ENCODE results near the gene ATP5F1E. TPM values are rescaled to one million over a fixed set of nuclear protein-coding genes. Genes with fewer than 3 reads are reported as not detected.
A peak's percentile ranks its signal among the peaks of the same experiment; 100 is the strongest.

ATP5F1E gene
- total RNA-seq (10 to 100 TPM; 13.3 to 96.9 (median 60.6) TPM), polyA plus RNA-seq (100 to 1,000 TPM in 1 of 3 donors, 10 to 100 TPM in 2; 42.5 to 131 (median 50.0) TPM)
- long read RNA-seq, donor 1, transcript ATP5F1E-202 (2 exons, 1,878 nt): minor isoform, 32 of 903 reads
- long read RNA-seq, donor 1, transcript ATP5F1E-201 (3 exons, 3,665 nt): major isoform, 848 of 903 reads
- long read RNA-seq, donor 1, partial matches to known transcripts: 23 of 903 reads
- long read RNA-seq, donor 1, other reads (novel, unspliced or antisense): 0 of 903 reads
- long read RNA-seq, donor 2, transcript ATP5F1E-202 (2 exons, 1,878 nt): minor isoform, 8 of 591 reads
- long read RNA-seq, donor 2, transcript ATP5F1E-201 (3 exons, 3,665 nt): major isoform, 556 of 591 reads
- long read RNA-seq, donor 2, partial matches to known transcripts: 27 of 591 reads
- long read RNA-seq, donor 2, other reads (novel, unspliced or antisense): 0 of 591 reads
- long read RNA-seq, donor 3, transcript ATP5F1E-202 (2 exons, 1,878 nt): minor isoform, 10 of 564 reads
- long read RNA-seq, donor 3, transcript ATP5F1E-201 (3 exons, 3,665 nt): major isoform, 513 of 564 reads
- long read RNA-seq, donor 3, partial matches to known transcripts: 41 of 564 reads
- long read RNA-seq, donor 3, other reads (novel, unspliced or antisense): 0 of 564 reads
- long read RNA-seq, donor 4, transcript ATP5F1E-201 (3 exons, 3,665 nt): major isoform, 667 of 668 reads
- long read RNA-seq, donor 4, partial matches to known transcripts: 0 of 668 reads
- long read RNA-seq, donor 4, other reads (novel, unspliced or antisense): 1 of 668 reads
- long read RNA-seq, donor 5, transcript ATP5F1E-201 (3 exons, 3,665 nt): major isoform, 432 of 442 reads
- long read RNA-seq, donor 5, partial matches to known transcripts: 2 of 442 reads
- long read RNA-seq, donor 5, other reads (novel, unspliced or antisense): 5 of 442 reads
- long read RNA-seq, donor 6, transcript ATP5F1E-201 (3 exons, 3,665 nt): major isoform, 546 of 549 reads
- long read RNA-seq, donor 6, partial matches to known transcripts: 0 of 549 reads
- long read RNA-seq, donor 6, other reads (novel, unspliced or antisense): 3 of 549 reads
- long read RNA-seq, donor 7, transcript ATP5F1E-201 (3 exons, 3,665 nt): major isoform, 495 of 522 reads
- long read RNA-seq, donor 7, partial matches to known transcripts: 23 of 522 reads
- long read RNA-seq, donor 7, other reads (novel, unspliced or antisense): 0 of 522 reads
- long read RNA-seq, donor 8, transcript ATP5F1E-201 (3 exons, 3,665 nt): major isoform, 612 of 637 reads
- long read RNA-seq, donor 8, transcript ATP5F1E-202 (2 exons, 1,878 nt): minor isoform, 11 of 637 reads
- long read RNA-seq, donor 8, partial matches to known transcripts: 14 of 637 reads
- long read RNA-seq, donor 8, other reads (novel, unspliced or antisense): 0 of 637 reads
- long read RNA-seq, donor 9, transcript ATP5F1E-201 (3 exons, 3,665 nt): major isoform, 461 of 524 reads
- long read RNA-seq, donor 9, transcript ATP5F1E-202 (2 exons, 1,878 nt): minor isoform, 15 of 524 reads
- long read RNA-seq, donor 9, partial matches to known transcripts: 48 of 524 reads
- long read RNA-seq, donor 9, other reads (novel, unspliced or antisense): 0 of 524 reads
- long read RNA-seq, donor 10, transcript ATP5F1E-202 (2 exons, 1,878 nt): minor isoform, 11 of 386 reads
- long read RNA-seq, donor 10, transcript ATP5F1E-201 (3 exons, 3,665 nt): major isoform, 357 of 386 reads
- long read RNA-seq, donor 10, partial matches to known transcripts: 18 of 386 reads
- long read RNA-seq, donor 10, other reads (novel, unspliced or antisense): 0 of 386 reads

GRCh38 chr20:59032023-59032712, at the start of gene ATP5F1E:
Gene ATP5F1E (minus strand): TSS chr20:59032335. CDS start chr20:59032251, 84 bp downstream.
- Histone ChIP-seq H3K9me3 (replicated peaks in 1 of 3) (no peaks in the 10 kb centered on the region), H3K4me1 (replicated peaks in 1 of 2) (peaks cover 22 to 47% of the 10 kb centered on the region in 2 donors), H3K4me3 (peak within 1 kb of the TSS in 3 of 4 donors; percentile 34 to 83 (median 60)), H3K36me3 (replicated peaks in 1 of 2) (peaks cover 0 to 59% of the 10 kb centered on the region in 2 donors), H3K27ac (peak within 1 kb of the TSS; percentile 43 to 96 (median 85)), H3K27me3 (no peaks in the 10 kb centered on the region)
- peak; percentile 94 to 98 (median 96) for DNase-seq
- intact Hi-C loops (cut with DNase I): loop anchor here in 1 of 2 donors (10.0 kb wide), 1 partner anchor 47 kb away; the partner anchor contains the start of gene NELFCD
- peak; percentile 71 to 74 for TF ChIP-seq POLR2A (IDR thresholded peaks at IDR 0.05)
- TF ChIP-seq, protein P1, sequence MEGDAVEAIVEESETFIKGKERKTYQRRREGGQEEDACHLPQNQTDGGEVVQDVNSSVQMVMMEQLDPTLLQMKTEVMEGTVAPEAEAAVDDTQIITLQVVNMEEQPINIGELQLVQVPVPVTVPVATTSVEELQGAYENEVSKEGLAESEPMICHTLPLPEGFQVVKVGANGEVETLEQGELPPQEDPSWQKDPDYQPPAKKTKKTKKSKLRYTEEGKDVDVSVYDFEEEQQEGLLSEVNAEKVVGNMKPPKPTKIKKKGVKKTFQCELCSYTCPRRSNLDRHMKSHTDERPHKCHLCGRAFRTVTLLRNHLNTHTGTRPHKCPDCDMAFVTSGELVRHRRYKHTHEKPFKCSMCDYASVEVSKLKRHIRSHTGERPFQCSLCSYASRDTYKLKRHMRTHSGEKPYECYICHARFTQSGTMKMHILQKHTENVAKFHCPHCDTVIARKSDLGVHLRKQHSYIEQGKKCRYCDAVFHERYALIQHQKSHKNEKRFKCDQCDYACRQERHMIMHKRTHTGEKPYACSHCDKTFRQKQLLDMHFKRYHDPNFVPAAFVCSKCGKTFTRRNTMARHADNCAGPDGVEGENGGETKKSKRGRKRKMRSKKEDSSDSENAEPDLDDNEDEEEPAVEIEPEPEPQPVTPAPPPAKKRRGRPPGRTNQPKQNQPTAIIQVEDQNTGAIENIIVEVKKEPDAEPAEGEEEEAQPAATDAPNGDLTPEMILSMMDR (IDR thresholded peaks at IDR 0.05): no peak
- 0% methylated on average over 4 to 86 of the region's 86 CpGs for WGBS, 4 donors

DNA sequence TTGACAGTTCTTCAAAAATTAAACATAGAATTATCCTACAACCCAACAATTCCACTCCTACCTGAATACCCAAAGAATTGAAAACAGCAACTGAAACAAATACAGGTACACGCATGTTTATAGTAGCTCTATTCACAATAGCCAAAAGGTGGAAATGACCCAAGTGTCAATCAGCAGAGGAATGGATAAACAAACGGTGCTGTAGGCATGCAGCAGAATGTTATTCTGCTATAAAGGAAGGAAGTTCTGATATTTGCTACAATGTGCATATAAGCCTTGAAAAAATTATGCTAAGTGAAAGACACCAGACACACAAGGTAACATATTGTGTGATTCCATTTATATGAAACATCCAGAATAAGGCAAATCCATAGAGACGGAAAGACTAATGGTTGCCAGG, 48.9 kb upstream of the ATP5F1E start:
- 60 to 63% (median 62%) methylated on average over 3 of the region's 3 CpGs for WGBS, 4 donors

GRCh38 chr20:59078231-59078630, 46.1 kb upstream of the ATP5F1E start:
- intact Hi-C loops (cut with DNase I): no loop called here
- Histone ChIP-seq H3K9me3 (replicated peaks in 1 of 3) (no peaks in the 10 kb centered on the region), H3K36me3 (replicated peaks in 1 of 2) (no peaks in the 10 kb centered on the region), H3K27me3 (peaks cover 8% of the 10 kb centered on the region), H3K4me1 (replicated peaks in 1 of 2) (no peaks in the 10 kb centered on the region), H3K4me3 (no peak overlapping the region), H3K27ac (no peak overlapping the region)
- WGBS, 4 donors: 63 to 78% (median 75%) methylated on average over 5 of the region's 5 CpGs
- no peak for DNase-seq
- TF ChIP-seq, protein P1 (IDR thresholded peaks at IDR 0.05): no peak
- no peak for TF ChIP-seq POLR2A (IDR thresholded peaks at IDR 0.05)

More for the DNA sequence above, 48.9 kb upstream of the ATP5F1E start:
- TF ChIP-seq, protein P1 (IDR thresholded peaks at IDR 0.05): no peak
- TF ChIP-seq POLR2A (IDR thresholded peaks at IDR 0.05): no peak
- Histone ChIP-seq H3K27ac (no peak overlapping the region), H3K9me3 (replicated peaks in 1 of 3) (no peaks in the 10 kb centered on the region), H3K27me3 (peaks cover 8% of the 10 kb centered on the region), H3K4me1 (replicated peaks in 1 of 2) (no peaks in the 10 kb centered on the region), H3K36me3 (replicated peaks in 1 of 2) (no peaks in the 10 kb centered on the region), H3K4me3 (no peak overlapping the region)
- intact Hi-C loops (cut with DNase I): loop anchor here in 1 of 2 donors (10.0 kb wide), 1 partner anchor 144 kb away; no protein-coding TSS in a partner anchor
- no peak for DNase-seq

Data from adrenal gland (tissue), 19 donors.